GM18868 (cell line): ENCODE data around the gene BAZ2B.
"Not testable (repeated sequence)": the region's sequence is repeated elsewhere in the genome, so short reads cannot be mapped to it uniquely, and the experiment has no call there.

Experiments used
- ATAC-seq: cut with Tn5 transposase; IDR thresholded peaks from one replicate; pipeline ENCODE4 v1.9.1; 2021; ENCODE audit warnings: mild to moderate bottlenecking, moderate library complexity; ENCODE audit not compliant: unreplicated experiment

BAZ2B gene

DNA sequence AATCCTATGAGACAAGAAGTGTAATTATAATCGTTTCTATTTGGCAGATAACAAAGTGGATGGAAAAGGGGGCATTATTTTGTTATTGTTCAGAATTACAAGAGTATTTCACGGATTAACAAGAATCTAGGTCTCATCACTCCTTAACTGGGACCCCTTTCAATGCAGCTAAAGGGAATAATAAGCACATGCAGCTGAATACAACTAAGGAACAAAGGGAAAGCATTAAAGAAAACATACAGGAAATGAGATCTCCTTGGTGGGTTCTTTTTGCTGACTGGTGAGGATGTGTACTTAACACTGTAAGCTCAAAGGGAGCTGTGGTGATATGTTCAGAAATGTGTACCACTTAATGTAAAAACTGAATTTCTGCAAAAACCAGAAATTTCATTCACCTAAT lies 189.3 kb downstream of the BAZ2B start:
- ATAC-seq, result no peak

DNA sequence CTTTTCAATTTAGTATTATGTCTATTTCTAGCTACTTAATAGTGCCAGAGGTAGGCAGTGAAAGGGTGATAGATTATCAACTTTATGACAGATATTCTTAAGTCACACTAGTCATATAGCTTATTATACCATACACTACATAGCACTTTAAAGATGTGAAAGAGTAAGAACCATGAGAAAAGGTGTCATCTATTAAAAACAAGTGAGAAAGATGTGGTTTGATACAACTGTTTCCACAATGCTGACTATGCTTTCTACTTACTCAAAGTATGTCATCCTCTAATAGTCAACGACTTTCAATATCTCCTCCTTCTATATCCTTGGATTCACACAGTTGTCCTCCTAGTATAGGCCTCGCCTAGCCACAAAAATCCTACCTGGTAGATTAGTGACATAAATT lies 196.9 kb downstream of the BAZ2B start:
- no peak for ATAC-seq

- peak; percentile 55 for ATAC-seq
Measured at GRCh38 chr2:159411460-159411859, 204.9 kb downstream of the BAZ2B start.

GRCh38 chr2:159410276-159410675 lies 206.1 kb downstream of the BAZ2B start:
- ATAC-seq, result peak; percentile 50

GRCh38 chr2:159409116-159409800 lies 207.1 kb downstream of the BAZ2B start:
- no peak for ATAC-seq

DNA sequence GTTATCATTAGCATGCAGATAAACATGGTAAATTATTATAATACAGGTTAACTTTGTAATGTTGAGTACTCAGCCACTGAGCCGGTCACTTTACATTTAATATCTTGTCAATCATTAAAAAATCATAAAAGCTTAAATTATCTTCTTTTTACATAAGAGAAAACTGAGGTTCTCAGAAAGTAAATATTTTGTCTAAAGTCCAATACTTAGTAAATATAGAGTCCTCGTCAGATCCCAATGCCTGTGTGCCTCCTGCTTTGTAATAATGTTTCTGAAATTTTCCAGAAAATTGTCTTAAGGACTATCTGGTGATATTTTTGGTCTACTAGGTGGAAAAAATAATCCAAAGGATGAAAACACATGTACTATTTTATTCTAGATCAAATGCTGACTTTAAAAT lies 213.6 kb downstream of the BAZ2B start:
- no peak for ATAC-seq

DNA sequence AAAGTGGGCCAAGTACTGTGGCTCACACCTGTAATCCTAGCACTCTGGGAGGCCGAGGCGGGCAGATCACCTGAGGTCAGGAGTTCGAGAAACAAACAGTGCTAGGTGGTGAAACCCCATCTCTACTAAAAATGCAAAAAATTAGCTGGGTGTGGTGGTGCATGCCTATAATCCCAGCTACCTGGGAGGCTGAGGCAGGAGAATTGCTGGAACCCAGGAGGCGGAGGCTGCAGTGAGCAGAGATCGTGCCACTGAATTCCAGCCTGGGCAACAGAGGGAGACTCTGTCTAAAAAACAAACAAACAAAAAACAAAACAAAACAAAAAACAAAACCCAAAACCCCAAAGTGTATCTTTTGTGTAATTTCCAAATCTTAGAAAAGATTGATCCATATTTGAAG lies 214.2 kb downstream of the BAZ2B start:
- not testable (repeated sequence) for ATAC-seq

DNA sequence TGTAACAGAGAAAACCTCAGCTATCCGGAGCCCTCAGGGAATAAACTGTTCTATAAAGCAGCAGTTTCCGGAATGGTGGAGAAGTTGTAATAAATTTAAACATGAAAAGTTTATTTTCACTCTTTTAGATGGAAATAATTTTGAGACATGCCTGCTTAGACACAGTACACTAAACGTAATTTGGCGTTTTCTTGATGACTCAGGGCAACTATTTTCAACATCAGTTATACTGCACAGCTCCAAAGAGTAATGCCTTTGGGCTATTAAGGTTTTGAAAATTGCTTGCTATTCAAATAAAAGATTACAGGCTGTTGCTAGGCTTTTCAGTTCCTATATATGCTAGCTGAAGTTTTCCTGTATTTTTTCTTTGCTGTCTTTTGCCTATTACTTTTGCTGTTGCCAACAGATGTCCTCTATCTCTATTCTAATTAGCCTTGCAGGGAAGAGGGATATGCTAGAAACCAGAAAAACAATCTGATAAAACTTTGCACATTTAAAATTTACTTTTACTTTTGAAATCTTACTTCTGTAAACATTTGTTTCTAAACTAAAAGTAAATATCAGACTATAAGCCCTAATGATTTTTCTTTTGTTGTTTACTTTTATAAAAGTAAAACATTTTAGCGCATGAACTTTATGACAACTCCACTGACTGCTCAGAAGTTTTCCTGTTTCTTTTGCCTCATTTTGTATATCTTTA lies 216.5 kb downstream of the BAZ2B start:
- ATAC-seq, result no peak

DNA sequence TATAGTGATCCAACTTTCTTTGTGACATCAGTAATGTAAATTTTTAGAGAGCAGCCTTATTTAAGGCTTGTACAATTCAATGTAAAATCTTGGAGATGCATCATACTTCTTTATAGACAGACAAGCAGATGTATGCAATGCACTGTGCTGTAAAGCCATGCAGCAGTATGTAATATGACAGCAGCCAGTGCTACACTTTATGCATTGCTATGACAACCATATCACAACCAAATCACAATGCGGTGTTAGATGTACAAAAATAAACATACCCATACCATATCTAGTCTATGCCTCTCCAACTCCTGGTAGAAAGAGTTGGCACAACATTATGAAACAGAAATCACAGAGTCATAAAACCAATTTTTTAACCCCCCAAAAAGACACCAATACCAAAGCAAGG lies 219.5 kb downstream of the BAZ2B start:
- ATAC-seq, result no peak

GRCh38 chr2:159382447-159383028 lies 233.8 kb downstream of the BAZ2B start:
- ATAC-seq, result no peak

GRCh38 chr2:159381574-159381973 lies 234.8 kb downstream of the BAZ2B start:
- no peak for ATAC-seq

DNA sequence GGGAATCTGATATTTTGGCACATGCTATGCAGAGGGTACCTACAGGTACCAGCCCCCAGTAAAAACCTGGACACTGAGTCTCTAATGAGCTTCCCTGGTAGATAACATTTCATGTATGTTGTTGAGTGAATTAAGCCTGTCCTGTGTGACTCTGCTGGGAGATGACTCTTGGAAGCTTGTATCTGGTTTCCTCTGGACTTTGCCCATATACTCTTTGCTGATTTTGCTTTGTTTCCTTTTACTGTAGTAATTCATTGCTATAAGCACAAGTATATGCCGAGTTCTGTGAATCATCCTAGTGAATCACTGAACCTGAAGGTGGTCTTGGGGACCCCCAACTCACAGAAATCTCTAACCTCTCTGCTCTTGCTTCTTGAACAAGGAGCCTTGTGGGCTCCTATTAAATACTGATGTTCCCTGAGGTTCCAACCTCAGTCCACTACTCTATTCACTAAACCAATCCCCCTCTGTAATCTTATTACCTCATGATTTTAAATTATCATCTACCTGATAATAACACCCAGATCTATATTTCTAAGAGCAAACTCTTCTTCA lies 235.6 kb downstream of the BAZ2B start:
- ATAC-seq, result no peak

GRCh38 chr2:159379181-159379580 lies 237.2 kb downstream of the BAZ2B start:
- ATAC-seq, result no peak

DNA sequence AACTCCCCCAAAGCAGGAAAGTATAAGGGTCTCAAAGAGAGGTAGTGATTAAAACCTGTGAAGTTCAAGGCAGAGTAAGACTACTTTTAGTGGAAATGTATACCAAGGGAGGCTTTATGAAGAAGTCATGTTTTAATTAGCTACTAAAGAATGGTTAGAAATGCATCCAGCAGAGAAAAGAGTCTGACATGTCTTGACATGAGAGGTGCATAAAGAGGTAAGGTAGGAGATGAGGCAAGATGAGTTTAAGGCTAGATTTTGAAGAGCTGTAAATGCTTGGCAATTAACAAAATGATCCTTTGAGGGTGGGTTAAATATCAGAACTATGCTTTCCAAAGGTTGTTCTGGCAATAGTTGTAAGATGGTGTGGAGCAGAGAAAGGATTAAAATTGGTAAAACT lies 241.1 kb downstream of the BAZ2B start:
- no peak for ATAC-seq

DNA sequence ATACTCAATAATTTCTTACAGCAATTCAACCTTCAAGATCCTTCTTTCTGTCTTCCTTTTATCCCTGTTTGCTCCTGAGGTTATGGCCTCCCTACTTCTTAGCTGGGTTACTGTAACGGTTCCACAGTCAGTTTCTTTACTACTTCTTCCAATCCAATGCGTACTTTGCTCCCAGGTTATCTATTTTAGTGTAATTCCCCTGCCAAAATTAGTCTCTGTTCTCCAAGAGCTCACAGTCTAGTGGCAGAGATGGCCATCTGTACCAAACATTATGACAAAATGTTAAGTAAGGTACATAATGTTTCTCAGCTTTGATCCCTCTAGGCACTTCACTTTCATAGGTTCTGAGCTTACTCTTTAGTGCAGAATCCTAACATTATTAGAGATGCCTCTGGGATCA lies 244.8 kb downstream of the BAZ2B start:
- no peak for ATAC-seq

DNA sequence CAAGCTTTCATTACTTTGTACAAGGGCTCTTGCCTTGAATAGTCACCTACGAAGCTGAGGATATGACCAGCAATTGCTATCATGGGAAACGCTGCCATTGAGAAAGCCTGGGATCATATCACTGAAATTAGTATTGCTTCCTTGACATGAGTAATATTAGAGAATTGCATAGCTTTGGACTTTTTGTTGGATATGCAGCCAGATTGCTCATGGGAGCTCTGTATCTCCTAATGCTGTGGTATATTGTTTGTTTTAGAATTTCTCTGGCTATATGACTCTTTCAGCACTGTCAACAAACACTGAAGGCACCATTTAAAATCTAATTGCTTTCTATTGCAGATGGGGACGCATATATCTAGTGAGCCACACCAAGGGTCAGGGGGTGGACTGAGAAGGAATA lies 249.8 kb downstream of the BAZ2B start:
- no peak for ATAC-seq

DNA sequence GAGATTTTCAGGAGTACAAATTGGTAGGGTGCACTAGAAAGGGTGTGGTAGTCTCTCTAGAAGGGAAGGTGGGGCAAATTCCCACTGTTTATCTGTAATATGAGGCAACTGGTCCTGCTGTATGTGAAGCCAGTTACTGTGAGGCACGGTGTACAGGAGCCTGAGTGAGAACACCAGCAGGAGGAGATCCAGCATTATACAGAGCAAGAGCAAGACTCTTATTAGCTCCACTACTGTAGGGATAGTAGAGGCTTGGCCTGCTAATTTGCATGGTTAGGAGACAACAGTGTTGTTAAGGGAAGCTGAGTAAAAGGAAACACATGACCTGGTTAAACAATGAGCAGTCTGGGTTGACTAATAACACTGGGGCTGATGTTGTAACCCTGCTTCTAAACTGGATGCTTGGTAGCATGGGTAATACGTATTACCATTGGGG lies 253.5 kb downstream of the BAZ2B start:
- ATAC-seq, result no peak

DNA sequence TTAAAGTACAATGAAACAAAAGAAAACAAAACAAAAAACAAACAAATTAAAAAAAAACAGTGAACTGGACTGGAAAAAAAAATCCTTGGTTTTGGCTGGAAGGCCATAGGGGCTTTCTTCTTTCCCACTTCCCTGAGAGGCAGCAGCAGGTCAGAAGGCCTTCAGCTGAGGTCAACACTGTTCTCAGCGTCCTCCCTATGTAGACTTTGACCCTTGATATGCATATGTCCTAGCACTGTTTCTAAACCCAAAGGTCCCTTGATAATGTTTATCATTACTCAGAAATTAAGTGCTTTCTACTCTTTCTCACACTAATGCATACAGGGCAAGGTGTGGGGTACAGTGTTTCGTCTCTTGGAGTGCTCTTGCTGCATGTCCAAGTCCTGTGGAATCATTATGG lies 254.3 kb downstream of the BAZ2B start:
- ATAC-seq, result no peak

DNA sequence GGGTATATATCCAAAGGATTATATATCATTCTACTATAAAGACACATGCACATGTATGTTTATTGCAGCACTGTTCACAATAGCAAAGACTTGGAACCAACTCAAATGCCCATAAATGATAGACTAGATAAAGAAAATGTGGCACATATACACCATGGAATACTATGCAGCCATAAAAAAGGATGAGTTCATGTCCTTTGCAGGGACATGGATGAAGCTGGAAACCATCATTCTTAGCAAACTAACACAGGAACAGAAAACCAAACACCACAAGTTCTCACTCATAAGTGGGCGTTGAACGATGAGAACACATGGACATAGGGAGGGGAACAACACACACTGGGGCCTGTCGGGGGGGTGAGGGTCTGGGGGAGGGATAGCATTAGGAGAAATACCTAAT lies 254.7 kb downstream of the BAZ2B start:
- not testable (repeated sequence) for ATAC-seq

DNA sequence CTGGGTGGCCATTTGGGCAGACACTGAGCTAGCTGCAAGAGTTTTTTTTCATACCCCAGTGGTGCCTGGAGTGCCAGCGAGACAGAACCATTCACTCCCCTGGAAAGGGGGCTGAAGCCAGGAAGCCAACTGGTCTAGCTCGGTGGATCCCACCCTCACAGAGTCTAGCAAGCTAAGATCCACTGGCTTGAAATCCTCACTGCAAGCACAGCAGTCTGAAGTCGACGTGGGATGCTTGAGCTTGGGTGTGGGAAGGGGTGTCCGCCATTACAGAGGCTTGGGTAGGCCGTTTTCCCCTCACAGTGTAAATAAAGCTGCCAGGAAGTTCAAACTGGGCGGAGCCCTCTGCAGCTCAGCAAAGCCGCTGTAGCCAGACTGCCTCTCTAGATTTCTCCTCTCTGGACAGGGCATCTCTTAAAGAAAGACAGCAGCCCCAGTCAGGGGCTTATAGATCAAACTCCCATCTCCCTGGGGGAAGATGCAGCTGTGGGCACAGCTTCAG lies 260.2 kb downstream of the BAZ2B start:
- no peak for ATAC-seq

- ATAC-seq, result no peak
Measured at GRCh38 chr2:159351977-159352376, 264.4 kb downstream of the BAZ2B start.
